NCI-H2171 treated with DMSO at 0.1 percent for 48 hours (cell line): ENCODE data around the gene PYCR2.

ENCODE experiments used
- DNase-seq: peaks from one replicate; lab custom pipeline; 2025; lab: John Stamatoyannopoulos, UW

PYCR2 gene

DNA sequence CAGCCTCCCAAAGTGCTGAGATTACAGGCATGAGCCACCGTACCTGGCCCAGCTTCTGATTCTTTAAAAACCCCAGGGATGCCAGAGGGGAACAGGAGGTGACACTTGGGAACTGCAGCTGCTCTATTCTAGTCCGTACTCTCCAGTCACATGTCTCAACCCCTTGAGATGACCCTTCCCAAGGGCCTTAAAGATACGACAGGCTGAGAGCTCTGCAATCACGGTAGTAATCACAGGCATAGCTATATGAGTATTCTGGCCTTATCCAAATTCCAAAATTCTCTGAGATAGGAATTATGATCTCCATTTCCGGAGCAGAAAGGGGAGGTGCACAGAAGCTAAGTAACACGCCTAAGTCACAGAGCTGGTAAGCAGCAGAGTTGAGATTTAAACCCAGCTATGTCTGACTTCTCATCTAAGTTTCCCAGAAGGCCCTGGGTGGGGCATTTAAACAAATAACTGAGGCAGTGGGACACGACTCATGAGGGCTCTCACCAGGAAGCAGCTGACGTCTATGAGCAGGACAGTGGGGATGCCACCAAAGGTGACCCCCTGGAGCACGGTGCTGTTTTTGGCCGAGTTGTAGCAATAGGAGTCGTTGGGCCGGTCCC is 47.0 kb downstream of the PYCR2 start:
- no peak for DNase-seq

GRCh38 chr1:225875044-225875815 is 48.8 kb downstream of the PYCR2 start:
- DNase-seq = no peak

- DNase-seq = no peak
Measured at GRCh38 chr1:225874431-225874830, 49.6 kb downstream of the PYCR2 start.

- DNase-seq = no peak
Measured at GRCh38 chr1:225873281-225873850, 50.7 kb downstream of the PYCR2 start.

- DNase-seq = no peak
Measured at GRCh38 chr1:225872075-225872430, 52.0 kb downstream of the PYCR2 start.

- no peak for DNase-seq
Measured at GRCh38 chr1:225871359-225872074, 52.5 kb downstream of the PYCR2 start.

GRCh38 chr1:225870911-225871310 is 53.1 kb downstream of the PYCR2 start:
- peak; percentile 54 for DNase-seq
